Testis (tissue), 3 donors: ENCODE measurements around the gene DIP2B. TPM values are rescaled to one million over a fixed set of nuclear protein-coding genes. Genes with fewer than 3 reads are reported as not detected.

ENCODE experiments used
- DNase-seq: peaks from one replicate; pipeline ENCODE4 v3.0.0-alpha.2; 2019
- H3K27ac ChIP-seq, 2 donors: fragments of 200-600 bp; sonication (generic); one replicate each; pipeline ENCODE4 v1.5.1; 2019
- H3K27me3 ChIP-seq: fragments of 200-600 bp; sonication (generic); one replicate; pipeline ENCODE4 v1.5.1; 2019
- H3K36me3 ChIP-seq: fragments of 200-600 bp; sonication (generic); one replicate; pipeline ENCODE4 v1.5.1; 2017; ENCODE audit warnings: low read depth; ENCODE audit errors: missing control alignments
- H3K4me1 ChIP-seq: fragments of 200-600 bp; sonication (generic); one replicate; pipeline ENCODE4 v1.5.1; 2019
- H3K4me3 ChIP-seq, 2 donors: fragments of 200-600 bp; sonication (generic); one replicate each; pipeline ENCODE4 v1.5.1; 2017 to 2019
- H3K9me3 ChIP-seq: fragments of 200-600 bp; sonication (generic); one replicate; pipeline ENCODE4 v1.5.1; 2017
- CTCF ChIP-seq, 3 experiments: fragments of 450-650 bp in 2 of 3; fragments of 200-600 bp in 1 of 3; sonication (generic) in 1 of 3; IDR thresholded peaks; one replicate each; pipeline ENCODE4 v1.5.1; 2016 to 2019; ENCODE audit warnings: antibody characterized with exemption in 3 of 3, mild to moderate bottlenecking in 2 of 3, moderate library complexity in 1 of 3
- POLR2A ChIP-seq: fragments of 450-650 bp; IDR thresholded peaks from one replicate; pipeline ENCODE4 v1.6.1; 2017; ENCODE audit warnings: antibody characterized with exemption, mild to moderate bottlenecking, moderate library complexity
- WGBS, 2 donors: methylation state at CpG; one replicate each; pipeline ENCODE4 v1.1.5; 2018; 5-methylcytosine and 5-hydroxymethylcytosine counted together
- intact Hi-C: fragments of 100-400 bp; cut with DNase I; formaldehyde crosslinking; loops from one replicate; pipeline ENCODE4 v1.15.1; 2023; ENCODE audit warnings: low total_unique reads
- polyA plus RNA-seq: library from polyadenylated mRNA; stranded (reverse); fragments of 350-450 nt; fragmentation: Illumina TruSeq; extraction: RNeasy Lipid Tissue Mini Kit (QIAGEN cat#74804); gene quantifications from one replicate; pipeline ENCODE4 v1.2.3, GENCODE V29; 2014; ENCODE audit warnings: low read depth, low replicate concordance; ENCODE audit not compliant: insufficient read depth
- small RNA-seq, 2 donors: library from RNA; depleted of rRNA; stranded (forward); fragments of <200 nt; gene quantifications; one replicate each; pipeline ENCODE3, GENCODE V24; 2016
- total RNA-seq, 2 donors: library from RNA; depleted of rRNA; stranded (reverse); fragments of >200 nt; gene quantifications; one replicate each; pipeline ENCODE4 v1.2.3, GENCODE V29; 2016

DIP2B gene
- total and polyA plus RNA-seq, 3 donors from 2014 or later, result 19.1 to 57.1 (median 43.5) TPM

GRCh38 chr12:50786498-50787231 lies 281.9 kb downstream of the DIP2B start:
- no peaks in the 10 kb centered on the region for H3K27me3 ChIP-seq
- TF ChIP-seq CTCF (IDR thresholded peaks at IDR 0.05) (no peak), POLR2A (no peak)
- H3K9me3 ChIP-seq, result no peaks in the 10 kb centered on the region
- no peak overlapping the region for H3K27ac ChIP-seq
- no peaks in the 10 kb centered on the region for H3K4me1 ChIP-seq
- DNase-seq, result no peak
- intact Hi-C loops, result no loop called here
- no peaks in the 10 kb centered on the region for H3K36me3 ChIP-seq
- 87 to 98% methylated on average over 3 of the region's 3 CpGs for WGBS, 2 donors
- H3K4me3 ChIP-seq, result no peak overlapping the region

GRCh38 chr12:50787618-50788017 lies 282.8 kb downstream of the DIP2B start:
- no peak for DNase-seq
- Histone ChIP-seq H3K36me3 (no peaks in the 10 kb centered on the region), H3K4me3 (no peak overlapping the region), H3K27ac (no peak overlapping the region), H3K4me1 (no peaks in the 10 kb centered on the region), H3K9me3 (no peaks in the 10 kb centered on the region), H3K27me3 (no peaks in the 10 kb centered on the region)
- intact Hi-C loops, result no loop called here
- TF ChIP-seq POLR2A (no peak), CTCF (IDR thresholded peaks at IDR 0.05) (no peak)
- WGBS, 2 donors, result 94 to 96% methylated on average over 2 of the region's 2 CpGs

DNA sequence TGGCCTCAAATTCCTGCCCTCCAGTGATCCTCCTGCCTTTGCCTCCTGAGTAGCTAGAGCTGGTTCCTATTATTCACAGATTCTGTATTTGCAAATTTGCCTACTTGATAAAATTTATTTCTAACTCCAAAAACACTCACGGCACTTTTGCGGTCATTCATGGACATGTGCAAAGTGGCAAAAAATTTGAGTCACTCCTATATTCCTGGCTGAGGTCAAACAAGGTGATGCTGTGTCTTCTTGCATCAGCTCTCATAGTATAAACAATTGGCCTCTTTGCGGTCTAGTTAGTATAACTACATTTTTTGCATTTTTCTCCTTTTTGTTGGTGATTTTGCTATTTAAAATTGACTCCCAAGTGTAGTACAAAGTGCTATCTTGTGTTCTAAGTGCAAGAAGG lies 283.8 kb downstream of the DIP2B start:
- intact Hi-C loops, result no loop called here
- TF ChIP-seq CTCF (IDR thresholded peaks at IDR 0.05), result no peak
- no peak for TF ChIP-seq POLR2A
- no peak overlapping the region for H3K27ac ChIP-seq
- DNase-seq, result no peak
- no peaks in the 10 kb centered on the region for H3K9me3 ChIP-seq
- no peaks in the 10 kb centered on the region for H3K27me3 ChIP-seq
- no peak overlapping the region for H3K4me3 ChIP-seq
- H3K36me3 ChIP-seq, result no peaks in the 10 kb centered on the region
- H3K4me1 ChIP-seq, result no peaks in the 10 kb centered on the region
- WGBS, 2 donors, result 91% methylated on average over 3 of the region's 3 CpGs

DNA sequence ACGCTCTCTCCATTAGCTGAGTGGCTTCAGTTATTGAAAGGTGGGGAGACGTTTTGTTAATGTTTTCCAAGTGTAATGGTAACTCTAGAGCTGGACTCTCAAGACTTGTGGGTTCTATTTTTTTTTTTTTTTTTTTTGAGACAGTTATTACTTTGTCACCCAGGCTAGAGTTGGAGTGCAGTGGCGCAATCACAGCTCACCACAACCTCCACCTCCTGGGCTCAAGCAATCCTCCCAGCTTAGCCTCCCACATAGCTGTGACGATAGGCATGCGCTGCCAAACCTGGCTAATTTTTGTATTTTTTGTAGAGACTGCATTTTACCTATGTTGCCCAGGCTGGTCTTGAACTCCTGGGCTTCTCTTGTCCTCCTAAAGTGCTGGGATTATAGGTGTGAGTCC lies 285.3 kb downstream of the DIP2B start:
- Histone ChIP-seq H3K4me1 (no peaks in the 10 kb centered on the region), H3K27me3 (no peaks in the 10 kb centered on the region), H3K27ac (no peak overlapping the region), H3K4me3 (no peak overlapping the region), H3K36me3 (no peaks in the 10 kb centered on the region), H3K9me3 (no peaks in the 10 kb centered on the region)
- no peak for DNase-seq
- intact Hi-C loops, result no loop called here
- no peak for TF ChIP-seq POLR2A
- no peak for TF ChIP-seq CTCF (IDR thresholded peaks at IDR 0.05)
- 90 to 92% methylated on average over 5 of the region's 5 CpGs for WGBS, 2 donors

Small RNAs within 50 kb of the gene (small RNA-seq; reads per million reads assigned to genes)
- gene RF00019 (0 reads per million in 2 donors), gene RNU6-238P (0 reads per million in 2 donors), gene RNU6-769P (0 reads per million in 2 donors)

Other genes with a start within 250 kb of the DIP2B start
- 10 to 100 TPM; 41.0 to 42.8 TPM for gene LIMA1, start 221.5 kb upstream of the DIP2B start, total RNA-seq
- gene LIMA1, start 221.5 kb upstream of the DIP2B start, polyA plus RNA-seq, result 37.8 TPM
- 1 to 10 TPM; 4.6 to 7.8 TPM for gene FAM186A, start 108.4 kb upstream of the DIP2B start, total RNA-seq
- gene FAM186A, start 108.4 kb upstream of the DIP2B start, polyA plus RNA-seq, result 4.5 TPM
- gene LARP4, start 104.1 kb upstream of the DIP2B start, total RNA-seq, result 10 to 100 TPM; 34.1 to 38.3 TPM
- 20.9 TPM for gene LARP4, start 104.1 kb upstream of the DIP2B start, polyA plus RNA-seq